ENCODE data around the gene TIE1.

The TIE1 gene

DNA sequence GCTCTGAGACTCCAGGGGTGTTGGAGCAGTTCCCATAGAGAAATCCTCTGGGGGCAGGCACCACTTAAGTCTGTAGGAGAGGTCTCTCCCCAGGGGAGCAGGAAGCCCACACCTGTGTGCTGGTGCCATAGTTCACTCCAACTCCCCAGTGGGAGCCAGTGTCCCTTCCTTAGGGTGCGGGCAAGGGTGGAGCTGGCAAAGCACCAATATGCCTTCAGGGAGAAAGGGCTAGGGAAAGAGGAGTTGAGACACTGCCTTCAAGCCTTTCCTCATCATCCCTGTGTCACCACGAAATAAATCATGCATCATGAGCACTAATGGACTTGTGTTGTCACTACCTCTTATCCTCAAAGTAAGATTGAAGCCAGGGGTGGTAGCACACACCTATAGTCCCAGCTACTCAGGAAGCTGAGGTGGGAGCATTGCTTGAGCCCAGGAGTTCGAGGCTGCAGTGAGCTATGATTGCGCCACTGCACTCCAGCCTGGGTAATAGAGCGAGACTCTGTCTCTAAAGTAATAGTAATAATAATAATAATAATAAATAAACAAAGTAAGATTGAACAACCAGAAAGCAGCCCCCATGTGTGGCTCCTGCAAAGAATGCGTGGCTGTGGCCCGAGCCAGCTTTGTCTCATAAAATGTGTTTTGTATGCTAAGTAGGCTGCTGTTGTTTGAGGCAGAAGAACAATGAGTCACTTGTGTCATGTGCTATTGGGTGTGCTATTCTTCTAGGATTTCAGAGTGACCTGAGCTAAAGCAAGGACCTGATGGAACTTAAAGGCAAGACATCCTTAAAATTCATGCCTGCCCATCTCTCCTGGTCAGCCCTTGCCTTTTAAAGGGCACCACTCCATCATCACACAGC lies 6.7 kb upstream of the TIE1 start:
- no peak for DNase-seq

DNA sequence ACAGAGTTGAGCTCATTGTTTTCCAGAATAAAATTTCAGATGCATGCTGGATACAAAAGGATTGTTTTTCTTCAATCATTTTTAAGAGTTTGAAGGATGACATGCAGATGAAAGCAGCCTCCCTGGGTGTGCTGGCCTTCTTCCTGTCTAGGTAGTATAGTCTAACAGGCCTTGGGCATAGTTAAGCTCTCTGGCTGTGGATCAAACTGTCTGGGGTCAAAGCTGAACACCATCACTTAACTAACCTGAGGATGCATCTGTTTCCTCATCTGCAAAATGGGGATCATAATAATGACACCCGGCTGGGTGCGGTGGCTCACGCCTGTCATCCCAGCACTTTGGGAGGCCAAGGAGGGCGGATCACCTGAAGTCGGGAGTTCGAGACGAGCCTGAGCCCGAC lies 6.0 kb upstream of the TIE1 start:
- no peak for DNase-seq

DNA sequence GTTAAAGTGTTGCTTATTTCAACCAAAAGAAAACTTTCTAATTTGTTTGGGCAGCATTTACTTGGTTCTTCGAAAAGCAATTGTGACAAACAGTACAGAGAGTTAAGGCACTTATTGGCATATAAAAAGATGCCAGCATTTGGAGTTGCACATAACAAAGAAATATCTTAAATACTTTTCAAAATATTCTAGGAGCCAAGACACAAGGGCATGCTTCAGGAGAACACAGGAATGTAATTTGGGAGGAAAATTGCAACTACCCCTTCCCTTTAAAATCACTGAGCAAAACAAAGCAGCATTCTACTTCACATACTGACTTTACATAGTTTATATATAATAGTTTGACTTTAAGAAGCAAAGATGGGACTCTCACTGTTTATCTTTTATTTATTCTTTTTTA lies 4.6 kb upstream of the TIE1 start:
- no peak for DNase-seq

GRCh38 chr1:43298055-43298454 lies 2.7 kb upstream of the TIE1 start:
- no peak for DNase-seq

DNA sequence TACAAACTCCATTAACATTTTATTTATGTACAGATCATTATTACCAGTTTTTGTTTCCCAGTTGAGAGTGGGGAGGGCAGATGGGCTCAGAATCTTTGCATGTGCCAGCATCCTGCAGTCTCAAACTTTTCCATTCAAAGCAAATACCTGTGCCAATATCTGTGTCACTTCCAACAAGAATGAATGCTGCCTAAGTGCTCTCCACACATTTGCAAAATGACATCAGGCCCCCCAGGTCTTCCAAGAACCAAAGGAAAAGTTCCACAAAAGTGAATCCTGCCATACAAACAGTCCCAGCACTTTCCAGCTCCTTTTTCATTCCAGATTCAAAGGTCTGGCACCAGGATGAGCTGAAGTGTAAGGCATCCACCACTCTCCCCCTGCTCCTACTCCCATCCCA lies 1.7 kb upstream of the TIE1 start:
- DNase-seq, result no peak

DNA sequence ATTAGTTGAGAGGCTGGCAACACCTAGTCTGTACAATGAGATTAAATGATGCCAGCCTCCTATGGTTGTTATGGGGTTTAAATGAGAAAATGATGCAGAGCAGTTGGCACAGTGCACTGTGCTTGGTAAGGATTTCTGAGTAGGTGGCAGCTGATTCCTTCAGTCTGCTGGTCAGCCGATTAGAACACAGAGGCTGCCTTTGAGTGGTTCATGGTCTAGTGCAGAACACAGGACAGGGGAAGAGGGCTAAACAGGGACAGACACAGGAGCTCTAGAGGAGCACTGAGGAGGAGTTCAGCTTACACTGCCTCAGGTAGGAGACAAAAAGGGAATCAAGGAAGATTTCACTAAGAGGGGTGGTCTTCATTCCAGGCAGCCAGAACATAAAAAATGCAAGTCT lies 1.4 kb downstream of the TIE1 start:
- DNase-seq, result no peak

DNA sequence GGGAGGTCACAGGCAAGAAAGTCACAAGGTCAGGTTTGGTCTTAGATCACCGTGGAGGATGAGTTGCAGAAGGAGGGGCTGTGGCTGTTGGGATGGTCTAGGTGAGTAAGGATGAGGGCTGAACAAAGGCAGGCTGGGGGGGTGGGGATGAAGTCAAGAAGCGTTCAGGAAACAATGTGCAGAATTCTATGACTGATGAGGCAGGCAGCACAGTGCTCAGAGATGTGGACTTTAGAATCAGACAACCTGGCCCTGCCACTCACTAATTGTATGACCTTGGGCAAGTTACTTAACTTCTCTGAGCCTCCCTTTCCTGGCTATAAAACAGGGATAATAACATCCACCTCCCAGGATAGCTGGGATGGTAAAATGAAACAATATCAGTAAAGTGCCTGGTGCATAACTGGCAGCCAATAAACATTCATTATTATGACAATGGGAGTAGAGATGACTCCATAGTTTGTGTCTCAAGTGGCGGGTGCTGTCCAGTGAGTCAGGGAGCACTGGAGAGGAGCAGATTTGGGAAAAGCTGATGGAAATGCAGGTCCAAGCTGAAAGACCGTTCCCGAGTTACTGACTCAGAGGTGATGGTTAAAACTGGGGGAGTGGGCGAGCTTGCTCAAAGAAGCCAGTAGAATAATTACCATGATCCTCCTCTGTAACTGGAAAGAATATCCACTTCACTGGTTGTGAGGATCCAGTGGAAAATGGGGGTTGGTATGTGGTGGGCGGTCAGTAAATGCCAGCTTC lies 2.1 kb downstream of the TIE1 start:
- DNase-seq, result no peak

DNA sequence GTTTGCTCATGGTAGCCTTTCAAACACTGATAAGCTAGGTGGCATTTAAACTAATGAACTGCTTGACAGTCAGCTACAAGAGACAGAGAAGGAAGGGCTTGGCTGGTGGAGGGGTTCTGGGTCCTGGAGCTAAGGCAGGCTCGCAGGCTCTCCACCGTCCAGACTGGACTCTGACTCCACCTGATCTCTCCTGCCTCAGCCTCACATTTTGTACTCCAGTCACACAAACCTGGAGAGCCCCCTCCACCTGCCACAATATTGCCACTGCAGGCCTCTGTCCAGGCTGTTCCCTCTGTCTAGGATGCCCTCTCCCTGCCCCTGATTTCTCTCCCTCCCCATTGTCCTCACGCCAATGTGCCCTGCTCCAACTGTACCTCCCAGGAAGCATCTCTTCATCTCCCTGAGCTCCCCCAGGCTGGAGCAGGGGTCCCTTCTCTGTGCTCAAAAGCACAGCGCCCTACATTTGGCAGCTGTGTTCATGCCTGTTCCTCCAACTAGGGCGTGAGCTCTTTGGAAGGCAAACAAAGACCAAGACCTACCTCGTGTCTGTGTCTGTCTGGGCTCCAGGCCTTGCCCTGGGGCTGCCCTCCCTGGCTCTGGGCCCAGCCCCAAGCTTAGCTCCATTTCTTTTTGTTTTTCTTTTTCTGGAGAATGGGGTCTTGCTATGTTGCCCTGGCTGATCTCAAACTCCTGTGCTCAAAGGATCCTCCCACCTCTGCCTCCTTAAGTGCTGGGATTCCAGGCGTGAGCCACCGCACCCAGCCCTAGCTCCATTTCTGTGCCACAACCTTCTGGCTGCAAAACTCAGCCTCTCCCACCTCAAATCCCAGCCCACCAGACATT lies 2.9 kb downstream of the TIE1 start:
- DNase-seq, result no peak

- DNase-seq, result no peak
Measured at GRCh38 chr1:43304314-43304681, 3.5 kb downstream of the TIE1 start.

DNA sequence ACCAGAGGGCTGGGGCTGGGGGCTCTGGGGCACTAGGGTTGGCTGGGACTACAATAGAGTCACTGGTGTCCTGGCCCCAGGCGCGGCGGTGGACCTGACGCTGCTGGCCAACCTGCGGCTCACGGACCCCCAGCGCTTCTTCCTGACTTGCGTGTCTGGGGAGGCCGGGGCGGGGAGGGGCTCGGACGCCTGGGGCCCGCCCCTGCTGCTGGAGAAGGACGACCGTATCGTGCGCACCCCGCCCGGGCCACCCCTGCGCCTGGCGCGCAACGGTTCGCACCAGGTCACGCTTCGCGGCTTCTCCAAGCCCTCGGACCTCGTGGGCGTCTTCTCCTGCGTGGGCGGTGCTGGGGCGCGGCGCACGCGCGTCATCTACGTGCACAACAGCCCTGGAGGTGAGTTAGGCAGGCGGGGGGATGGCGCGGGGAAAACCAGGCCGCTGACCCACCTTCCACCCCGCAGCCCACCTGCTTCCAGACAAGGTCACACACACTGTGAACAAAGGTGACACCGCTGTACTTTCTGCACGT lies 4.1 kb downstream of the TIE1 start:
- no peak for DNase-seq

GRCh38 chr1:43305461-43305860 lies 4.7 kb downstream of the TIE1 start:
- no peak for DNase-seq

- no peak for DNase-seq
Measured at GRCh38 chr1:43305926-43306687, 5.3 kb downstream of the TIE1 start.

- no peak for DNase-seq
Measured at GRCh38 chr1:43306688-43307457, 6.1 kb downstream of the TIE1 start.

GRCh38 chr1:43307458-43308158 lies 6.8 kb downstream of the TIE1 start:
- DNase-seq, result no peak

- no peak for DNase-seq
Measured at GRCh38 chr1:43308635-43309404, 8.0 kb downstream of the TIE1 start.

GRCh38 chr1:43309405-43310025 lies 8.7 kb downstream of the TIE1 start:
- DNase-seq, result no peak

- DNase-seq, result no peak
Measured at GRCh38 chr1:43311521-43311920, 10.7 kb downstream of the TIE1 start.

- no peak for DNase-seq
Measured at GRCh38 chr1:43312212-43312623, 11.4 kb downstream of the TIE1 start.

DNA sequence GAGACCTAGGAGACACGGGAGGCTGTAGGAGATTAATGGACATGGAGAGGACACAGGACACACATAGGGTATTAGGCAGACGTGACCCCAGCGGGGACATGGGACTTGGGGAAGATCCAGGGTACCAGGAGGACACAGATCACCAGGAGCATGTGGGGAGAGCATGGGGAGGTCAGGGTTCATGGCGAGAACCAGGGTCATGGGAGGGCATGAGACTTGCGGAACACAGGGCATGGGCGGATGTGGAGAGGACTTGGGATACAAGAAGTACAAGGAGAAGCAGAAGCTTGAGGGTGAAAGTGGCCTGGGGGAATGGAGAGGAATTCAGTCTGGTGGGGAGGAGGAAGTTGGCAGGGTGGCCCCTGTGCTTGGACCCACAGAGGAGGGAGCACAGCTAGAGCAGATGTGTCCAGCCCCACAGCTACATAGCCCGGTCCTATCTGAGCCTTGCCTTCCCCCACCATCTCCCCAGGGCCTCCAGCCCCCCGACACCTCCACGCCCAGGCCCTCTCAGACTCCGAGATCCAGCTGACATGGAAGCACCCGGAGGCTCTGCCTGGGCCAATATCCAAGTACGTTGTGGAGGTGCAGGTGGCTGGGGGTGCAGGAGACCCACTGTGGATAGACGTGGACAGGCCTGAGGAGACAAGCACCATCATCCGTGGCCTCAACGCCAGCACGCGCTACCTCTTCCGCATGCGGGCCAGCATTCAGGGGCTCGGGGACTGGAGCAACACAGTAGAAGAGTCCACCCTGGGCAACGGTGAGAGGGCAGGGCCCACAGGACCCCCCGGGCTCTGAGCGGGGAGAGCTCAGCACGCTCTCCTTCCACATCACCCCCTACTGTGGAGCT lies 12.1 kb downstream of the TIE1 start:
- no peak for DNase-seq
